GM23338 (cell line): Measurements from ENCODE around the gene MRPS17.

Experiments used
- CREB1 ChIP-seq: fragments of 250-450 bp; sonication (Bioruptor Pico); IDR thresholded peaks from 2 replicates; pipeline ENCODE4 v1.5.0; 2020; ENCODE audit warnings: low read depth, mild to moderate bottlenecking, moderate library complexity
- CTCF ChIP-seq, 2 experiments: fragments of 200-600 bp in 1 of 2; sonication (generic) in 1 of 2; conservative IDR thresholded peaks; 2 replicates each; pipeline versions ENCODE4 v1.5.1 to v1.6.1; 2016 to 2017; ENCODE audit warnings: antibody characterized with exemption in 2 of 2, low read depth in 2 of 2, mild to moderate bottlenecking in 2 of 2, moderate library complexity in 1 of 2
- ETS1 ChIP-seq: IDR thresholded peaks from 2 replicates; pipeline ENCODE4 v1.6.1; 2016; ENCODE audit warnings: antibody characterized with exemption
- EZH2 ChIP-seq: fragments of 200-600 bp; sonication (generic); IDR thresholded peaks from one replicate; pipeline ENCODE4 v1.8.0; 2017; ENCODE audit warnings: antibody characterized with exemption, mild to moderate bottlenecking, low read depth; ENCODE audit not compliant: unreplicated experiment
- EZH2phosphoT487 ChIP-seq: fragments of 200-600 bp; sonication (generic); IDR thresholded peaks from one replicate; pipeline ENCODE4 v1.8.1; 2018; ENCODE audit warnings: antibody characterized with exemption; ENCODE audit not compliant: unreplicated experiment
- JUNB ChIP-seq: IDR thresholded peaks from one replicate; pipeline ENCODE4 v1.6.1; 2016; ENCODE audit warnings: antibody characterized with exemption; ENCODE audit not compliant: unreplicated experiment
- NANOG ChIP-seq: IDR thresholded peaks from 2 replicates; pipeline ENCODE4 v1.6.1; 2016; ENCODE audit warnings: antibody characterized with exemption, borderline replicate concordance
- POLR2AphosphoS5 ChIP-seq: IDR thresholded peaks from 2 replicates; pipeline ENCODE4 v1.6.1; 2016; ENCODE audit warnings: antibody characterized with exemption, low read depth
- REST ChIP-seq: IDR thresholded peaks from one replicate; pipeline ENCODE4 v1.6.1; 2018; ENCODE audit warnings: antibody characterized with exemption; ENCODE audit not compliant: unreplicated experiment
- STAT1 ChIP-seq: IDR thresholded peaks from one replicate; pipeline ENCODE4 v1.6.1; 2016; ENCODE audit warnings: antibody characterized with exemption; ENCODE audit not compliant: unreplicated experiment
- ZNF114 ChIP-seq: fragments of 250-450 bp; sonication (Bioruptor Pico); IDR thresholded peaks from 2 replicates; pipeline ENCODE4 v1.5.0; 2020; ENCODE audit warnings: mild to moderate bottlenecking, moderate library complexity
- ZNF331 ChIP-seq: fragments of 250-450 bp; sonication (Bioruptor Pico); IDR thresholded peaks from 2 replicates; pipeline ENCODE4 v1.5.0; 2020; ENCODE audit warnings: low read depth, mild to moderate bottlenecking, moderate library complexity
- ZNF462 ChIP-seq: fragments of 250-450 bp; sonication (Bioruptor Pico); IDR thresholded peaks from 2 replicates; pipeline ENCODE4 v1.5.0; 2020; ENCODE audit warnings: mild to moderate bottlenecking, moderate library complexity

GRCh38 chr7:55931421-55932151 lies 20.1 kb upstream of the MRPS17 start:
- no peak for TF ChIP-seq CTCF (conservative IDR thresholded peaks at IDR 0.05; ENCODE audit: low read depth in 2 of 2)
- TF ChIP-seq STAT1 = no peak
- no peak for TF ChIP-seq POLR2AphosphoS5
- no peak for TF ChIP-seq REST
- no peak for TF ChIP-seq EZH2phosphoT487
- no peak for TF ChIP-seq EZH2
- TF ChIP-seq CREB1 (CRISPR knock-in tag) = no peak
- no peak for TF ChIP-seq NANOG
- TF ChIP-seq ZNF114 (CRISPR knock-in tag) = no peak
- TF ChIP-seq JUNB = no peak
- TF ChIP-seq ZNF331 (CRISPR knock-in tag) = no peak
- TF ChIP-seq ETS1 = no peak
- TF ChIP-seq ZNF462 = no peak
